Effector CD8-positive, alpha-beta T cell (primary cell): Measurements from ENCODE around the gene ZSCAN12.
"Not testable (repeated sequence)": the region's sequence is repeated elsewhere in the genome, so short reads cannot be mapped to it uniquely, and the experiment has no call there.

Experiments
- DNase-seq: peaks from one replicate; lab custom pipeline; 2025; lab: John Stamatoyannopoulos, UW

Gene ZSCAN12

GRCh38 chr6:28393912-28394662 lies 5.5 kb downstream of the ZSCAN12 start:
- no peak for DNase-seq

- no peak for DNase-seq
Observed at GRCh38 chr6:28390688-28391087, 8.9 kb downstream of the ZSCAN12 start.

GRCh38 chr6:28384143-28384533 lies 15.4 kb downstream of the ZSCAN12 start:
- no peak for DNase-seq

- DNase-seq, result no peak
Observed at GRCh38 chr6:28383235-28384142, 16.1 kb downstream of the ZSCAN12 start.

- no peak for DNase-seq
Observed at GRCh38 chr6:28380381-28380780, 19.2 kb downstream of the ZSCAN12 start.

GRCh38 chr6:28378644-28379043 lies 20.9 kb downstream of the ZSCAN12 start:
- no peak for DNase-seq

GRCh38 chr6:28377879-28378278 lies 21.7 kb downstream of the ZSCAN12 start:
- no peak for DNase-seq

- no peak for DNase-seq
Observed at GRCh38 chr6:28373925-28374324, 25.6 kb downstream of the ZSCAN12 start.

- no peak for DNase-seq
Observed at GRCh38 chr6:28371706-28372451, 27.7 kb downstream of the ZSCAN12 start.

GRCh38 chr6:28371280-28371679 lies 28.3 kb downstream of the ZSCAN12 start:
- DNase-seq, result no peak

GRCh38 chr6:28370440-28370839 lies 29.1 kb downstream of the ZSCAN12 start:
- no peak for DNase-seq

GRCh38 chr6:28369463-28369862 lies 30.1 kb downstream of the ZSCAN12 start:
- no peak for DNase-seq

- DNase-seq, result no peak
Observed at GRCh38 chr6:28368522-28368921, 31.0 kb downstream of the ZSCAN12 start.

- not testable (repeated sequence) for DNase-seq
Observed at GRCh38 chr6:28365590-28365989, 34.0 kb downstream of the ZSCAN12 start.

- DNase-seq, result no peak
Observed at GRCh38 chr6:28360961-28361360, 38.6 kb downstream of the ZSCAN12 start.

GRCh38 chr6:28359562-28359961 lies 40.0 kb downstream of the ZSCAN12 start:
- DNase-seq, result not testable (repeated sequence)

GRCh38 chr6:28357036-28357435 lies 42.5 kb downstream of the ZSCAN12 start:
- DNase-seq, result no peak

- DNase-seq, result no peak
Observed at GRCh38 chr6:28356666-28357020, 42.9 kb downstream of the ZSCAN12 start.

- DNase-seq, result peak; percentile 23
Observed at GRCh38 chr6:28355743-28356665, 43.5 kb downstream of the ZSCAN12 start.

GRCh38 chr6:28354688-28355554 lies 44.6 kb downstream of the ZSCAN12 start:
- DNase-seq, result no peak
